ENCODE data around the gene TRMO.

- TF ChIP-seq, protein P1, sequence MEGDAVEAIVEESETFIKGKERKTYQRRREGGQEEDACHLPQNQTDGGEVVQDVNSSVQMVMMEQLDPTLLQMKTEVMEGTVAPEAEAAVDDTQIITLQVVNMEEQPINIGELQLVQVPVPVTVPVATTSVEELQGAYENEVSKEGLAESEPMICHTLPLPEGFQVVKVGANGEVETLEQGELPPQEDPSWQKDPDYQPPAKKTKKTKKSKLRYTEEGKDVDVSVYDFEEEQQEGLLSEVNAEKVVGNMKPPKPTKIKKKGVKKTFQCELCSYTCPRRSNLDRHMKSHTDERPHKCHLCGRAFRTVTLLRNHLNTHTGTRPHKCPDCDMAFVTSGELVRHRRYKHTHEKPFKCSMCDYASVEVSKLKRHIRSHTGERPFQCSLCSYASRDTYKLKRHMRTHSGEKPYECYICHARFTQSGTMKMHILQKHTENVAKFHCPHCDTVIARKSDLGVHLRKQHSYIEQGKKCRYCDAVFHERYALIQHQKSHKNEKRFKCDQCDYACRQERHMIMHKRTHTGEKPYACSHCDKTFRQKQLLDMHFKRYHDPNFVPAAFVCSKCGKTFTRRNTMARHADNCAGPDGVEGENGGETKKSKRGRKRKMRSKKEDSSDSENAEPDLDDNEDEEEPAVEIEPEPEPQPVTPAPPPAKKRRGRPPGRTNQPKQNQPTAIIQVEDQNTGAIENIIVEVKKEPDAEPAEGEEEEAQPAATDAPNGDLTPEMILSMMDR (conservative IDR thresholded peaks at IDR 0.05 in 1 of 2, IDR thresholded peaks at IDR 0.05 in 1 of 2; ENCODE audit: low read depth in 1 of 2, low read length in 2 of 2): no peak
- TF ChIP-seq EZH2 (IDR thresholded peaks at IDR 0.05; ENCODE audit: low read length, missing control alignments): no peak
These were observed 61.2 kb downstream of the TRMO start for GRCh38 chr9:97861148-97861475.
